ENCODE results near the gene SPZ1.
"Not testable (repeated sequence)": the region's sequence is repeated elsewhere in the genome, so short reads cannot be mapped to it uniquely, and the experiment has no call there.

The SPZ1 gene

DNA sequence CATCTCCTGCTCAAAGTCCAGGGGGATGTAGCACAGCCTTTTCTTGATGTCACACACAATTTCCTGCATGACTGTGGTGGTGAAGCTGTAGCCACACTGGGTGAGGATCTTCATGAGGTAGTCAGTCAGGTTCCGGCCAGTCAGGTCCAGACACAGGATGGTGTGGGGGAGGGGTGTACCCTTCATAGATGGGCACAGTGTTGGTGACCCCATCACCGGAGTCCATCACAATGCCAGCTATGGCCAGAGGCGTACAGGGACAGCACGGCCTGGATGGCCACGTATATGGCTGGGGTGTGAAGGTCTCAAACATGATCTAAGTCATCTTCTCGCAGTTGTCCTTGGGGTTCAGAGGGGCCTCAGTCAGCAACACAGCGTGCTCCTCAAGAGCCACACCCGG lies 19.7 kb upstream of the SPZ1 start:
- CTCF ChIA-PET, result no interaction called here
- TF ChIP-seq ZNF384 (IDR thresholded peaks at IDR 0.05) (no peak), L3MBTL2 (conservative IDR thresholded peaks at IDR 0.05) (no peak), HDGF (IDR thresholded peaks at IDR 0.05; ENCODE audit: borderline replicate concordance) (no peak), ELF4 (IDR thresholded peaks at IDR 0.05) (no peak), LEF1 (IDR thresholded peaks at IDR 0.05; ENCODE audit: borderline replicate concordance) (no peak), PKNOX1 (IDR thresholded peaks at IDR 0.05) (no peak), FOXA1 (IDR thresholded peaks at IDR 0.05) (no peak), SP1 (IDR thresholded peaks at IDR 0.05) (no peak), FOXM1 (IDR thresholded peaks at IDR 0.05; ENCODE audit: borderline replicate concordance) (no peak), SUZ12 (IDR thresholded peaks at IDR 0.05) (no peak), BHLHE40 (IDR thresholded peaks at IDR 0.05; ENCODE audit: borderline replicate concordance) (no peak), ARNT (IDR thresholded peaks at IDR 0.05) (no peak), TARDBP (IDR thresholded peaks at IDR 0.05) (no peak), CTBP1 (IDR thresholded peaks at IDR 0.05; ENCODE audit: borderline replicate concordance) (no peak), NFRKB (IDR thresholded peaks at IDR 0.05) (no peak)

DNA sequence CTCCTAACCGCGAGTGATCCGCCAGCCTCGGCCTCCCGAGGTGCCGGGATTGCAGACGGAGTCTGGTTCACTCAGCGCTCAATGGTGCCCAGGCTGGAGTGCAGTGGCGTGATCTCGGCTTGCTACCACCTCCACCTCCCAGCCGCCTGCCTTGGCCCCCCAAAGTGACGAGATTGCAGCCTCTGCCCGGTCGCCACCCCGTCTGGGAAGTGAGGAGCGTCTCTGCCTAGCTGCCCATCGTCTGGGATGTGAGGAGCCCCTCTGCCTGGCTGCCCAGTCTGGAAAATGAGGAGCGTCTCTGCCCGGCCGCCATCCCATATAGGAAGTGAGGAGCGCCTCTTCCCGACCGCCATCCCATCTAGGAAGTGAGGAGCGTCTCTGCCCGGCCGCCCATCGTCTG lies 19.0 kb upstream of the SPZ1 start:
- POLR2A ChIA-PET; DNase-seq (ENCODE audit: extremely low spot score); CTCF ChIA-PET: not testable (repeated sequence)

More for the DNA sequence above, 19.7 kb upstream of the SPZ1 start:
- POLR2A ChIA-PET, result no interaction called here
- DNase-seq (ENCODE audit: extremely low spot score), result no peak

- POLR2A ChIA-PET; CTCF ChIA-PET; DNase-seq (ENCODE audit: extremely low spot score): not testable (repeated sequence)
Measured at GRCh38 chr5:80301342-80301741, 18.5 kb upstream of the SPZ1 start.

GRCh38 chr5:80302636-80303035 lies 17.2 kb upstream of the SPZ1 start:
- no peak for DNase-seq (ENCODE audit: extremely low spot score)
- no peak for TF ChIP-seq L3MBTL2 (conservative IDR thresholded peaks at IDR 0.05)
- no peak for TF ChIP-seq CTBP1 (IDR thresholded peaks at IDR 0.05; ENCODE audit: borderline replicate concordance)
- no peak for TF ChIP-seq HDGF (IDR thresholded peaks at IDR 0.05; ENCODE audit: borderline replicate concordance)
- TF ChIP-seq FOXA1 (IDR thresholded peaks at IDR 0.05), result no peak
- TF ChIP-seq PKNOX1 (IDR thresholded peaks at IDR 0.05), result no peak
- no peak for TF ChIP-seq BHLHE40 (IDR thresholded peaks at IDR 0.05; ENCODE audit: borderline replicate concordance)
- no peak for TF ChIP-seq FOXM1 (IDR thresholded peaks at IDR 0.05; ENCODE audit: borderline replicate concordance)
- no peak for TF ChIP-seq ARNT (IDR thresholded peaks at IDR 0.05)
- no peak for TF ChIP-seq TARDBP (IDR thresholded peaks at IDR 0.05)
- no peak for TF ChIP-seq FOXK2 (IDR thresholded peaks at IDR 0.05)
- no peak for TF ChIP-seq NFRKB (IDR thresholded peaks at IDR 0.05)
- TF ChIP-seq ZNF384 (IDR thresholded peaks at IDR 0.05), result no peak
- TF ChIP-seq SP1 (IDR thresholded peaks at IDR 0.05), result no peak
- no peak for TF ChIP-seq ELF4 (IDR thresholded peaks at IDR 0.05)
- no peak for TF ChIP-seq LEF1 (IDR thresholded peaks at IDR 0.05; ENCODE audit: borderline replicate concordance)
- TF ChIP-seq SUZ12 (IDR thresholded peaks at IDR 0.05), result no peak
- CTCF ChIA-PET, result no interaction called here
- POLR2A ChIA-PET, result no interaction called here

GRCh38 chr5:80308526-80308925 lies 11.3 kb upstream of the SPZ1 start:
- no peak for TF ChIP-seq L3MBTL2 (conservative IDR thresholded peaks at IDR 0.05)
- no peak for TF ChIP-seq FOXK2 (IDR thresholded peaks at IDR 0.05)
- TF ChIP-seq HDGF (IDR thresholded peaks at IDR 0.05; ENCODE audit: borderline replicate concordance), result no peak
- TF ChIP-seq ZNF384 (IDR thresholded peaks at IDR 0.05), result no peak
- no peak for TF ChIP-seq CTBP1 (IDR thresholded peaks at IDR 0.05; ENCODE audit: borderline replicate concordance)
- no peak for TF ChIP-seq SUZ12 (IDR thresholded peaks at IDR 0.05)
- TF ChIP-seq ELF4 (IDR thresholded peaks at IDR 0.05), result no peak
- no peak for TF ChIP-seq BHLHE40 (IDR thresholded peaks at IDR 0.05; ENCODE audit: borderline replicate concordance)
- no peak for TF ChIP-seq FOXM1 (IDR thresholded peaks at IDR 0.05; ENCODE audit: borderline replicate concordance)
- no peak for TF ChIP-seq PKNOX1 (IDR thresholded peaks at IDR 0.05)
- no peak for TF ChIP-seq ARNT (IDR thresholded peaks at IDR 0.05)
- no peak for TF ChIP-seq FOXA1 (IDR thresholded peaks at IDR 0.05)
- no peak for TF ChIP-seq SP1 (IDR thresholded peaks at IDR 0.05)
- ChIA-PET POLR2A (no interaction called here), CTCF (interaction anchor here (0.6 to 4.3 kb wide), 8 partner anchors 17 to 434 kb away, joined by 3 to 48 read pairs (median 3); no protein-coding TSS in a partner anchor)
- no peak for DNase-seq (ENCODE audit: extremely low spot score)

GRCh38 chr5:80309871-80310665 lies 9.7 kb upstream of the SPZ1 start:
- ChIA-PET POLR2A (no interaction called here), CTCF (interaction anchor here (4.3 kb wide), 1 partner anchor 218 kb away, joined by 48 read pairs; no protein-coding TSS in a partner anchor)
- no peak for DNase-seq (ENCODE audit: extremely low spot score)
- no peak for TF ChIP-seq SP1 (IDR thresholded peaks at IDR 0.05)
- TF ChIP-seq LEF1 (IDR thresholded peaks at IDR 0.05; ENCODE audit: borderline replicate concordance), result no peak
- TF ChIP-seq SUZ12 (IDR thresholded peaks at IDR 0.05), result no peak
- TF ChIP-seq HDGF (IDR thresholded peaks at IDR 0.05; ENCODE audit: borderline replicate concordance), result no peak
- TF ChIP-seq CTBP1 (IDR thresholded peaks at IDR 0.05; ENCODE audit: borderline replicate concordance), result no peak
- no peak for TF ChIP-seq BHLHE40 (IDR thresholded peaks at IDR 0.05; ENCODE audit: borderline replicate concordance)
- TF ChIP-seq FOXA1 (IDR thresholded peaks at IDR 0.05), result no peak
- no peak for TF ChIP-seq L3MBTL2 (conservative IDR thresholded peaks at IDR 0.05)
- no peak for TF ChIP-seq TARDBP (IDR thresholded peaks at IDR 0.05)
- TF ChIP-seq FOXK2 (IDR thresholded peaks at IDR 0.05), result no peak
- no peak for TF ChIP-seq ARNT (IDR thresholded peaks at IDR 0.05)
- no peak for TF ChIP-seq NFRKB (IDR thresholded peaks at IDR 0.05)
- TF ChIP-seq PKNOX1 (IDR thresholded peaks at IDR 0.05), result no peak
- no peak for TF ChIP-seq ELF4 (IDR thresholded peaks at IDR 0.05)
